Neural progenitor cell (in vitro differentiated cells): ENCODE results near the gene DOK5. TPM values are rescaled to one million over a fixed set of nuclear protein-coding genes. Genes with fewer than 3 reads are reported as not detected.

ENCODE experiments used
- DNase-seq: peaks from one replicate; pipeline ENCODE4 v3.0.0-alpha.2; 2016; ENCODE audit warnings: low spot score
- H2AFZ ChIP-seq: fragments of 200-600 bp; sonication (generic); replicated peaks from 2 replicates; pipeline ENCODE4 v1.6.1; 2016; ENCODE audit warnings: antibody characterized with exemption
- H3F3A ChIP-seq: fragments of 200-600 bp; sonication (generic); 2 replicates; pipeline ENCODE4 v1.6.1; 2016; ENCODE audit warnings: antibody characterized with exemption, low read depth
- H3K27ac ChIP-seq: fragments of 200-600 bp; sonication (generic); 2 replicates; pipeline ENCODE4 v1.5.1; 2016; ENCODE audit warnings: mild to moderate bottlenecking
- H3K27me3 ChIP-seq: fragments of 200-600 bp; sonication (generic); 2 replicates; pipeline ENCODE4 v1.6.1; 2016; ENCODE audit warnings: mild to moderate bottlenecking, moderate library complexity
- H3K36me3 ChIP-seq: fragments of 200-600 bp; sonication (generic); 2 replicates; pipeline ENCODE4 v1.5.1; 2016
- H3K4me1 ChIP-seq: fragments of 200-600 bp; sonication (generic); 2 replicates; pipeline ENCODE4 v1.6.1; 2016; ENCODE audit warnings: mixed run types
- H3K4me2 ChIP-seq: fragments of 200-600 bp; sonication (generic); 2 replicates; pipeline ENCODE4 v1.6.1; 2016
- H3K4me3 ChIP-seq: fragments of 200-600 bp; sonication (generic); 2 replicates; pipeline ENCODE4 v1.5.1; 2016
- H3K79me2 ChIP-seq: fragments of 200-600 bp; sonication (generic); 2 replicates; pipeline ENCODE4 v1.6.1; 2016; ENCODE audit warnings: low read depth
- H3K9ac ChIP-seq: fragments of 200-600 bp; sonication (generic); 2 replicates; pipeline ENCODE4 v1.6.1; 2016
- H3K9me3 ChIP-seq: fragments of 200-600 bp; sonication (generic); 2 replicates; pipeline ENCODE4 v1.5.1; 2016; ENCODE audit warnings: low read depth
- H4K20me1 ChIP-seq: fragments of 200-600 bp; sonication (generic); 2 replicates; pipeline ENCODE4 v1.6.1; 2016; ENCODE audit warnings: low read depth
- H3K27ac Mint-ChIP-seq: 3 replicates; pipeline ENCODE4 v1.8.0; 2021; ENCODE audit warnings: mixed read lengths
- H3K27me3 Mint-ChIP-seq: 2 replicates; pipeline ENCODE4 v1.8.0; 2022; ENCODE audit warnings: low read depth, mild to moderate bottlenecking, inconsistent platforms, moderate library complexity, mixed read lengths; ENCODE audit not compliant: insufficient read depth
- H3K36me3 Mint-ChIP-seq: 3 replicates; pipeline ENCODE4 v1.8.0; 2021; ENCODE audit warnings: mixed read lengths
- H3K4me1 Mint-ChIP-seq: 3 replicates; pipeline ENCODE4 v1.8.0; 2021; ENCODE audit warnings: mixed read lengths
- H3K4me3 Mint-ChIP-seq: 3 replicates; pipeline ENCODE4 v1.8.0; 2021; ENCODE audit warnings: mild to moderate bottlenecking, moderate library complexity, mixed read lengths
- H3K9me3 Mint-ChIP-seq: 3 replicates; pipeline ENCODE4 v1.8.0; 2020; ENCODE audit warnings: mixed read lengths
- CTCF ChIP-seq: fragments of 200-600 bp; sonication (generic); IDR thresholded peaks from 2 replicates; pipeline ENCODE4 v1.5.1; 2017; ENCODE audit warnings: antibody characterized with exemption, mild to moderate bottlenecking
- EZH2 ChIP-seq: fragments of 200-600 bp; sonication (generic); IDR thresholded peaks from 2 replicates; pipeline ENCODE4 v1.6.1; 2017; ENCODE audit warnings: antibody characterized with exemption, mild to moderate bottlenecking, moderate library complexity
- EZH2phosphoT487 ChIP-seq: fragments of 200-600 bp; sonication (generic); IDR thresholded peaks from 2 replicates; pipeline ENCODE4 v1.6.1; 2017; ENCODE audit warnings: antibody characterized with exemption
- total RNA-seq: library from RNA; depleted of rRNA; stranded (reverse); fragments of >200 nt; gene quantifications from 2 replicates; pipeline ENCODE4 v1.2.3, GENCODE V29; 2015; ENCODE audit warnings: low replicate concordance

The DOK5 gene
- total RNA-seq, 1 donor from 2014 or later: 3.1 TPM

GRCh38 chr20:54515793-54516628 lies 40.6 kb downstream of the DOK5 start:
- Histone ChIP-seq H3K79me2 (no peaks in the 10 kb centered on the region), H3K4me1 (no peaks in the 10 kb centered on the region), H3K36me3 (no peaks in the 10 kb centered on the region), H2AFZ (no peak overlapping the region), H3K4me2 (no peak overlapping the region), H3K4me3 (no peak overlapping the region), H3K9ac (no peak overlapping the region), H3F3A (no peaks in the 10 kb centered on the region), H4K20me1 (no peaks in the 10 kb centered on the region), H3K27ac (no peak overlapping the region), H3K9me3 (no peaks in the 10 kb centered on the region), H3K27me3 (no peaks in the 10 kb centered on the region)
- Mint-ChIP-seq H3K4me3 (no peak overlapping the region), H3K9me3 (peaks cover 28% of the 10 kb centered on the region), H3K27me3 (peaks cover 2% of the 10 kb centered on the region), H3K4me1 (peaks cover 26% of the 10 kb centered on the region), H3K36me3 (peaks cover 30% of the 10 kb centered on the region), H3K27ac (no peak overlapping the region)
- DNase-seq: no peak
- TF ChIP-seq CTCF (no peak), EZH2phosphoT487 (no peak), EZH2 (no peak)

GRCh38 chr20:54517241-54517975 lies 42.0 kb downstream of the DOK5 start:
- no peaks in the 10 kb centered on the region for H3K36me3 ChIP-seq
- no peak overlapping the region for H3K27ac ChIP-seq
- H3K36me3 Mint-ChIP-seq: peaks cover 29% of the 10 kb centered on the region
- H3K4me2 ChIP-seq: no peak overlapping the region
- peaks cover 2% of the 10 kb centered on the region for H3K27me3 Mint-ChIP-seq
- H3K9me3 Mint-ChIP-seq: peaks cover 27% of the 10 kb centered on the region
- no peak overlapping the region for H2AFZ ChIP-seq
- H3K4me3 ChIP-seq: no peak overlapping the region
- no peaks in the 10 kb centered on the region for H3K79me2 ChIP-seq
- no peaks in the 10 kb centered on the region for H3K27me3 ChIP-seq
- no peak overlapping the region for H3K4me3 Mint-ChIP-seq
- H3K4me1 Mint-ChIP-seq: peaks cover 26% of the 10 kb centered on the region
- H3K27ac Mint-ChIP-seq: no peak overlapping the region
- H3K9ac ChIP-seq: no peak overlapping the region
- H3K9me3 ChIP-seq: no peaks in the 10 kb centered on the region
- no peaks in the 10 kb centered on the region for H4K20me1 ChIP-seq
- H3F3A ChIP-seq: no peaks in the 10 kb centered on the region
- no peaks in the 10 kb centered on the region for H3K4me1 ChIP-seq
- TF ChIP-seq EZH2phosphoT487 (no peak), CTCF (no peak), EZH2 (no peak)
- no peak for DNase-seq

- H3F3A ChIP-seq: no peaks in the 10 kb centered on the region
- H3K4me3 Mint-ChIP-seq: peak overlapping the region; percentile 42
Measured at GRCh38 chr20:54524849-54525248, 49.5 kb downstream of the DOK5 start.

More at GRCh38 chr20:54524849-54525248, 49.5 kb downstream of the DOK5 start:
- no peaks in the 10 kb centered on the region for H3K79me2 ChIP-seq
- H3K4me1 Mint-ChIP-seq: peaks cover 38% of the 10 kb centered on the region
- no peak overlapping the region for H3K9ac ChIP-seq
- H3K4me1 ChIP-seq: peaks cover 15% of the 10 kb centered on the region
- H3K4me2 ChIP-seq: no peak overlapping the region
- DNase-seq: no peak
- no peaks in the 10 kb centered on the region for H3K36me3 ChIP-seq
- peak overlapping the region; percentile 91 for H3K27ac Mint-ChIP-seq
- H3K27ac ChIP-seq: no peak overlapping the region
- H3K27me3 Mint-ChIP-seq: no peaks in the 10 kb centered on the region
- peak overlapping the region; percentile 23 for H2AFZ ChIP-seq
- no peaks in the 10 kb centered on the region for H4K20me1 ChIP-seq
- TF ChIP-seq CTCF (no peak), EZH2phosphoT487 (no peak), EZH2 (no peak)
- H3K4me3 ChIP-seq: no peak overlapping the region
- no peaks in the 10 kb centered on the region for H3K27me3 ChIP-seq
- peaks cover 33% of the 10 kb centered on the region for H3K36me3 Mint-ChIP-seq
- H3K9me3 Mint-ChIP-seq: peaks cover 31% of the 10 kb centered on the region
- no peaks in the 10 kb centered on the region for H3K9me3 ChIP-seq
